ENCODE measurements around the gene KRTAP4-12.
"Not testable (repeated sequence)": the region's sequence is repeated elsewhere in the genome, so short reads cannot be mapped to it uniquely, and the experiment has no call there.

The KRTAP4-12 gene

GRCh38 chr17:41103896-41104295, 20.1 kb downstream of the KRTAP4-12 start:
- no peak overlapping the region for H3K27ac ChIP-seq
- no peak for TF ChIP-seq CTCF (conservative IDR thresholded peaks at IDR 0.05)
- TF ChIP-seq ZFX (IDR thresholded peaks at IDR 0.05) = no peak

GRCh38 chr17:41101586-41102259, 22.3 kb downstream of the KRTAP4-12 start, which contains the start of gene KRTAP4-16:
Gene KRTAP4-16 (minus strand): TSS chr17:41102209. CDS start chr17:41102209, 0 bp downstream.
- TF ChIP-seq CTCF (conservative IDR thresholded peaks at IDR 0.05) = no peak
- no peak for TF ChIP-seq ZFX (IDR thresholded peaks at IDR 0.05)
- no peak within 1 kb of the TSS for H3K27ac ChIP-seq

- H3K27ac ChIP-seq = not testable (repeated sequence)
These were observed 24.1 kb downstream of the KRTAP4-12 start for GRCh38 chr17:41099682-41100480.

GRCh38 chr17:41098481-41098880, 25.5 kb downstream of the KRTAP4-12 start:
- TF ChIP-seq ZFX (IDR thresholded peaks at IDR 0.05) = no peak
- no peak for TF ChIP-seq CTCF (conservative IDR thresholded peaks at IDR 0.05)
- H3K27ac ChIP-seq = no peak overlapping the region

GRCh38 chr17:41098042-41098441, 25.9 kb downstream of the KRTAP4-12 start, which contains the start of gene KRTAP4-8:
Gene KRTAP4-8 (minus strand): TSS chr17:41098142. CDS start chr17:41098084, 58 bp downstream.
- TF ChIP-seq CTCF (conservative IDR thresholded peaks at IDR 0.05) = no peak
- TF ChIP-seq ZFX (IDR thresholded peaks at IDR 0.05) = no peak
- no peak within 1 kb of the TSS for H3K27ac ChIP-seq

- no peak overlapping the region for H3K27ac ChIP-seq
- TF ChIP-seq CTCF (conservative IDR thresholded peaks at IDR 0.05) (no peak), ZFX (IDR thresholded peaks at IDR 0.05) (no peak)
These were observed 27.9 kb downstream of the KRTAP4-12 start for GRCh38 chr17:41096055-41096454.

- H3K27ac ChIP-seq = not testable (repeated sequence)
These were observed 35.1 kb downstream of the KRTAP4-12 start for GRCh38 chr17:41088760-41089352.

- H3K27ac ChIP-seq = not testable (repeated sequence)
These were observed 39.7 kb downstream of the KRTAP4-12 start, which contains the start of gene KRTAP4-7 for GRCh38 chr17:41084100-41084856. Gene KRTAP4-7 (plus strand): TSS chr17:41084150. CDS start chr17:41084207, 57 bp downstream.

GRCh38 chr17:41083427-41083826, 40.6 kb downstream of the KRTAP4-12 start:
- not testable (repeated sequence) for H3K27ac ChIP-seq
